ENCODE measurements around the gene KCTD18.

The KCTD18 gene

GRCh38 chr2:200476836-200477235 is 33.0 kb downstream of the KCTD18 start:
- H4K12ac ChIP-seq (ENCODE audit: low read depth, low read length) = no peak overlapping the region
- no peak overlapping the region for H2BK12ac ChIP-seq (ENCODE audit: low read length)
- H4K8ac ChIP-seq (ENCODE audit: low read depth, low read length) = no peak overlapping the region
- no peak overlapping the region for H2AFZ ChIP-seq (ENCODE audit: insufficient read depth, low read length, poor library complexity)
- no peak overlapping the region for H3K4me3 ChIP-seq (ENCODE audit: low read depth, low read length)
- no peak overlapping the region for H3K23ac ChIP-seq (ENCODE audit: low read length)
- no peak overlapping the region for H4K91ac ChIP-seq (ENCODE audit: low read depth, low read length)
- H2AK5ac ChIP-seq (ENCODE audit: low read length) = no peak overlapping the region
- no peak overlapping the region for H3K14ac ChIP-seq (ENCODE audit: low read length)
- H3K36me3 ChIP-seq (ENCODE audit: control insufficient read depth in 1 of 2, insufficient read depth in 2 of 2, low read length in 2 of 2) = peaks cover 41 to 50% of the 10 kb centered on the region in 2 experiments
- no peaks in the 10 kb centered on the region for H3K9me3 ChIP-seq (ENCODE audit: insufficient read depth, low read depth, low read length)
- no peak overlapping the region for H3K9ac ChIP-seq (ENCODE audit: low read length)
- H3K4ac ChIP-seq (ENCODE audit: low read depth, low read length) = no peak overlapping the region
- H3K27me3 ChIP-seq (ENCODE audit: insufficient read depth, low read length) = no peaks in the 10 kb centered on the region
- no peak overlapping the region for H3K18ac ChIP-seq (ENCODE audit: low read length)
- no peaks in the 10 kb centered on the region for H3K79me2 ChIP-seq (ENCODE audit: control insufficient read depth, insufficient read depth, low read length, poor library complexity)
- WGBS (ENCODE audit: extremely low coverage, insufficient coverage, insufficient read length) = no CpG with 5 or more reads among the region's 8 CpGs
- H3K79me1 ChIP-seq (ENCODE audit: low read length) = no peaks in the 10 kb centered on the region
- H2BK120ac ChIP-seq (ENCODE audit: insufficient read depth, low read length, poor library complexity) = no peak overlapping the region
- no peak overlapping the region for H2BK5ac ChIP-seq (ENCODE audit: low read depth, low read length, poor library complexity)
- H3K4me2 ChIP-seq (ENCODE audit: low read length) = no peak overlapping the region
- peaks cover 0 to 9% of the 10 kb centered on the region in 2 experiments for H3K4me1 ChIP-seq (ENCODE audit: control insufficient read depth in 1 of 2, insufficient read depth in 2 of 2, low read length in 2 of 2)
- no peak overlapping the region for H3K27ac ChIP-seq (ENCODE audit: low read depth, low read length)
- no peak for DNase-seq

GRCh38 chr2:200475795-200476194 is 34.1 kb downstream of the KCTD18 start:
- Histone ChIP-seq H3K9me3 (ENCODE audit: insufficient read depth, low read depth, low read length) (no peaks in the 10 kb centered on the region), H3K4me3 (ENCODE audit: low read depth, low read length) (no peak overlapping the region), H3K36me3 (ENCODE audit: control insufficient read depth in 1 of 2, insufficient read depth in 2 of 2, low read length in 2 of 2) (peaks cover 45 to 57% of the 10 kb centered on the region in 2 experiments), H2BK12ac (ENCODE audit: low read length) (no peak overlapping the region), H2AK5ac (ENCODE audit: low read length) (no peak overlapping the region), H4K12ac (ENCODE audit: low read depth, low read length) (no peak overlapping the region), H3K4me1 (ENCODE audit: control insufficient read depth in 1 of 2, insufficient read depth in 2 of 2, low read length in 2 of 2) (peaks cover 0 to 9% of the 10 kb centered on the region in 2 experiments), H3K14ac (ENCODE audit: low read length) (no peak overlapping the region), H3K4me2 (ENCODE audit: low read length) (no peak overlapping the region), H3K79me2 (ENCODE audit: control insufficient read depth, insufficient read depth, low read length, poor library complexity) (no peaks in the 10 kb centered on the region), H4K91ac (ENCODE audit: low read depth, low read length) (no peak overlapping the region), H2BK5ac (ENCODE audit: low read depth, low read length, poor library complexity) (no peak overlapping the region), H2AFZ (ENCODE audit: insufficient read depth, low read length, poor library complexity) (no peak overlapping the region), H3K4ac (ENCODE audit: low read depth, low read length) (no peak overlapping the region), H3K27ac (ENCODE audit: low read depth, low read length) (no peak overlapping the region), H3K23ac (ENCODE audit: low read length) (no peak overlapping the region), H4K8ac (ENCODE audit: low read depth, low read length) (no peak overlapping the region), H3K27me3 (ENCODE audit: insufficient read depth, low read length) (no peaks in the 10 kb centered on the region), H3K18ac (ENCODE audit: low read length) (no peak overlapping the region), H2BK120ac (ENCODE audit: insufficient read depth, low read length, poor library complexity) (no peak overlapping the region), H3K79me1 (ENCODE audit: low read length) (no peaks in the 10 kb centered on the region), H3K9ac (ENCODE audit: low read length) (no peak overlapping the region)
- DNase-seq = no peak
- no CpG with 5 or more reads among the region's 4 CpGs for WGBS (ENCODE audit: extremely low coverage, insufficient coverage, insufficient read length)

- Histone ChIP-seq H4K91ac (ENCODE audit: low read depth, low read length) (no peak overlapping the region), H3K9ac (ENCODE audit: low read length) (no peak overlapping the region), H3K14ac (ENCODE audit: low read length) (no peak overlapping the region), H3K27me3 (ENCODE audit: insufficient read depth, low read length) (no peaks in the 10 kb centered on the region), H3K79me2 (ENCODE audit: control insufficient read depth, insufficient read depth, low read length, poor library complexity) (no peaks in the 10 kb centered on the region), H2AFZ (ENCODE audit: insufficient read depth, low read length, poor library complexity) (no peak overlapping the region), H3K4ac (ENCODE audit: low read depth, low read length) (no peak overlapping the region), H2BK5ac (ENCODE audit: low read depth, low read length, poor library complexity) (no peak overlapping the region), H3K36me3 (ENCODE audit: control insufficient read depth in 1 of 2, insufficient read depth in 2 of 2, low read length in 2 of 2) (peaks cover 52 to 62% of the 10 kb centered on the region in 2 experiments), H3K27ac (ENCODE audit: low read depth, low read length) (no peak overlapping the region), H4K8ac (ENCODE audit: low read depth, low read length) (no peak overlapping the region), H4K12ac (ENCODE audit: low read depth, low read length) (no peak overlapping the region), H3K4me2 (ENCODE audit: low read length) (no peak overlapping the region), H3K23ac (ENCODE audit: low read length) (no peak overlapping the region), H3K4me1 (ENCODE audit: control insufficient read depth in 1 of 2, insufficient read depth in 2 of 2, low read length in 2 of 2) (peaks cover under 1 to 2% of the 10 kb centered on the region in 2 experiments), H3K18ac (ENCODE audit: low read length) (no peak overlapping the region), H3K9me3 (ENCODE audit: insufficient read depth, low read depth, low read length) (no peaks in the 10 kb centered on the region), H2BK12ac (ENCODE audit: low read length) (no peak overlapping the region), H2AK5ac (ENCODE audit: low read length) (no peak overlapping the region), H3K79me1 (ENCODE audit: low read length) (no peaks in the 10 kb centered on the region), H3K4me3 (ENCODE audit: low read depth, low read length) (no peak overlapping the region), H2BK120ac (ENCODE audit: insufficient read depth, low read length, poor library complexity) (no peak overlapping the region)
- WGBS (ENCODE audit: extremely low coverage, insufficient coverage, insufficient read length) = no CpG with 5 or more reads among the region's 14 CpGs
- no peak for DNase-seq
These were observed 36.9 kb downstream of the KCTD18 start for GRCh38 chr2:200472853-200473464.

- Histone ChIP-seq H2BK5ac (ENCODE audit: low read depth, low read length, poor library complexity) (no peak overlapping the region), H3K4ac (ENCODE audit: low read depth, low read length) (no peak overlapping the region), H3K79me2 (ENCODE audit: control insufficient read depth, insufficient read depth, low read length, poor library complexity) (no peaks in the 10 kb centered on the region), H4K8ac (ENCODE audit: low read depth, low read length) (no peak overlapping the region), H3K27me3 (ENCODE audit: insufficient read depth, low read length) (no peaks in the 10 kb centered on the region), H2BK12ac (ENCODE audit: low read length) (no peak overlapping the region), H3K4me1 (ENCODE audit: control insufficient read depth in 1 of 2, insufficient read depth in 2 of 2, low read length in 2 of 2) (peaks cover 2 to 4% of the 10 kb centered on the region in 2 experiments), H3K4me2 (ENCODE audit: low read length) (no peak overlapping the region), H4K12ac (ENCODE audit: low read depth, low read length) (no peak overlapping the region), H3K9me3 (ENCODE audit: insufficient read depth, low read depth, low read length) (no peaks in the 10 kb centered on the region), H3K36me3 (ENCODE audit: control insufficient read depth in 1 of 2, insufficient read depth in 2 of 2, low read length in 2 of 2) (peaks cover 50 to 63% of the 10 kb centered on the region in 2 experiments), H3K14ac (ENCODE audit: low read length) (no peak overlapping the region), H3K18ac (ENCODE audit: low read length) (no peak overlapping the region), H3K23ac (ENCODE audit: low read length) (no peak overlapping the region), H3K9ac (ENCODE audit: low read length) (no peak overlapping the region), H2AFZ (ENCODE audit: insufficient read depth, low read length, poor library complexity) (no peak overlapping the region), H2AK5ac (ENCODE audit: low read length) (no peak overlapping the region), H2BK120ac (ENCODE audit: insufficient read depth, low read length, poor library complexity) (no peak overlapping the region), H3K27ac (ENCODE audit: low read depth, low read length) (no peak overlapping the region), H3K4me3 (ENCODE audit: low read depth, low read length) (no peak overlapping the region), H3K79me1 (ENCODE audit: low read length) (no peaks in the 10 kb centered on the region), H4K91ac (ENCODE audit: low read depth, low read length) (no peak overlapping the region)
- no CpG with 5 or more reads among the region's 8 CpGs for WGBS (ENCODE audit: extremely low coverage, insufficient coverage, insufficient read length)
- DNase-seq = no peak
These were observed 37.8 kb downstream of the KCTD18 start for GRCh38 chr2:200471928-200472645.

Data from trophoblast cell (in vitro differentiated cells and primary cell).